CD4-positive, alpha-beta memory T cell (primary cell): ENCODE results near the gene DCBLD1. TPM values are rescaled to one million over a fixed set of nuclear protein-coding genes. Genes with fewer than 3 reads are reported as not detected.
"Not testable (repeated sequence)": the region's sequence is repeated elsewhere in the genome, so short reads cannot be mapped to it uniquely, and the experiment has no call there.

Source experiments
- CTCF ChIA-PET: fragments of 350-600 bp; sonication (Branson Sonifier 250); formaldehyde crosslinking; loops from one replicate; lab custom pipeline; 2021; ENCODE audit warnings: inconsistent platforms; ENCODE audit not compliant: partially characterized antibody; lab: Charles Lee
- POLR2A ChIA-PET: fragments of 350-600 bp; sonication (Branson Sonifier 250); formaldehyde crosslinking; loops from one replicate; lab custom pipeline; 2021; ENCODE audit not compliant: partially characterized antibody; lab: Charles Lee
- DNase-seq, 5 donors: peaks; one replicate each; pipeline versions ENCODE4 v3.0.0 to v3.0.0-alpha.2; 2020 to 2022; ENCODE audit warnings: mixed read lengths in 1 of 5
- H3K27ac ChIP-seq: one replicate; pipeline ENCODE4 v1.7.0; 2013; ENCODE audit warnings: low read depth, low read length
- H3K27me3 ChIP-seq: 2 replicates; pipeline ENCODE4 v1.7.0; 2013; ENCODE audit warnings: mild to moderate bottlenecking, low read length, moderate library complexity; ENCODE audit not compliant: insufficient read depth
- H3K36me3 ChIP-seq: 2 replicates; pipeline ENCODE4 v1.7.0; 2013; ENCODE audit warnings: mild to moderate bottlenecking, low read length, moderate library complexity; ENCODE audit not compliant: insufficient read depth
- H3K4me1 ChIP-seq: 2 replicates; pipeline ENCODE4 v1.7.0; 2013; ENCODE audit warnings: mild to moderate bottlenecking, low read length, moderate library complexity; ENCODE audit not compliant: insufficient read depth
- H3K4me3 ChIP-seq, 2 donors: one replicate each; pipeline ENCODE4 v1.7.0; 2013; ENCODE audit warnings: low read length in 2 of 2, mild to moderate bottlenecking in 1 of 2
- H3K9me3 ChIP-seq, 2 donors: one replicate each; pipeline ENCODE4 v1.7.0; 2013; ENCODE audit warnings: low read length in 2 of 2, control low read depth in 1 of 2; ENCODE audit not compliant: control insufficient read depth in 1 of 2
- H3K27ac Mint-ChIP-seq, 7 donors: one replicate each; pipeline ENCODE4 v1.8.0; 2020 to 2021; ENCODE audit warnings: mixed read lengths in 7 of 7, mild to moderate bottlenecking in 6 of 7, inconsistent platforms in 3 of 7, moderate library complexity in 3 of 7
- H3K27me3 Mint-ChIP-seq, 2 donors: one replicate each; pipeline ENCODE4 v1.8.0; 2020 to 2021; ENCODE audit warnings: mixed read lengths in 2 of 2
- H3K36me3 Mint-ChIP-seq, 2 donors: one replicate each; pipeline ENCODE4 v1.8.0; 2020 to 2021; ENCODE audit warnings: mixed read lengths in 2 of 2, inconsistent platforms in 1 of 2, mild to moderate bottlenecking in 1 of 2
- H3K4me1 Mint-ChIP-seq, 4 donors: one replicate each; pipeline ENCODE4 v1.8.0; 2020 to 2021; ENCODE audit warnings: mixed read lengths in 4 of 4, mild to moderate bottlenecking in 1 of 4
- H3K4me3 Mint-ChIP-seq, 8 donors: one replicate each; pipeline ENCODE4 v1.8.0; 2020 to 2021; ENCODE audit warnings: mixed read lengths in 8 of 8, mild to moderate bottlenecking in 7 of 8, moderate library complexity in 6 of 8, inconsistent platforms in 3 of 8
- H3K9me3 Mint-ChIP-seq, 8 donors: one replicate each; pipeline ENCODE4 v1.8.0; 2020 to 2021; ENCODE audit warnings: mixed read lengths in 8 of 8, mild to moderate bottlenecking in 5 of 8, inconsistent platforms in 3 of 8, moderate library complexity in 1 of 8
- intact Hi-C: fragments of 100-400 bp; cut with micrococcal nuclease; formaldehyde crosslinking; loops from one replicate; pipeline ENCODE4 v1.15.1; 2023
- polyA plus RNA-seq, 2 donors: library from polyadenylated mRNA; unstranded; fragments of 300-500 nt; fragmentation: Illumina TruSeq; gene quantifications; one replicate each; pipeline ENCODE4 v1.2.3, GENCODE V29; 2021
- total RNA-seq, 2 experiments: library from RNA; stranded (reverse); gene quantifications; one replicate each; pipeline ENCODE4 v1.2.3, GENCODE V29; 2021

DCBLD1 gene
- total RNA-seq (1 to 10 TPM; 8.7 to 9.7 TPM), polyA plus RNA-seq (1 to 10 TPM; 1.4 to 2.6 TPM)

GRCh38 chr6:117482240-117483003 lies at the start of gene DCBLD1:
DCBLD1 (plus strand) TSS chr6:117482674; CDS start chr6:117482782, 108 bp downstream.
- Mint-ChIP-seq H3K27me3 (peaks cover 5 to 15% of the 10 kb centered on the region in 2 donors), H3K36me3 (peaks cover 0 to 3% of the 10 kb centered on the region in 2 donors), H3K9me3 (no peaks in the 10 kb centered on the region), H3K4me3 (peak within 1 kb of the TSS; percentile 91 to 98 (median 94)), H3K4me1 (peaks cover 13 to 18% (median 14%) of the 10 kb centered on the region in 4 donors), H3K27ac (peak within 1 kb of the TSS; percentile 71 to 85 (median 79))
- peak; percentile 46 to 62 (median 55) for DNase-seq
- Histone ChIP-seq H3K36me3 (no peaks in the 10 kb centered on the region), H3K9me3 (no peaks in the 10 kb centered on the region), H3K4me1 (peaks cover 21% of the 10 kb centered on the region), H3K27me3 (no peaks in the 10 kb centered on the region), H3K4me3 (peak within 1 kb of the TSS; percentile 38 to 57), H3K27ac (peak within 1 kb of the TSS; percentile 36)
- CTCF ChIA-PET: interaction anchor here (1.7 to 5.0 kb wide), 5 partner anchors 30 to 122 kb away, joined by 5 to 72 read pairs (median 14); no protein-coding TSS in a partner anchor
- intact Hi-C loops: loop anchor here (1.0 to 2.0 kb wide), 3 partner anchors 32 to 120 kb away; partner anchors contain the start of gene GOPC
- POLR2A ChIA-PET: interaction anchor here (1.2 to 3.8 kb wide), 3 partner anchors 68 to 1832 kb away, joined by 4 to 75 read pairs (median 15); partner anchors contain the start of gene GOPC

DNA sequence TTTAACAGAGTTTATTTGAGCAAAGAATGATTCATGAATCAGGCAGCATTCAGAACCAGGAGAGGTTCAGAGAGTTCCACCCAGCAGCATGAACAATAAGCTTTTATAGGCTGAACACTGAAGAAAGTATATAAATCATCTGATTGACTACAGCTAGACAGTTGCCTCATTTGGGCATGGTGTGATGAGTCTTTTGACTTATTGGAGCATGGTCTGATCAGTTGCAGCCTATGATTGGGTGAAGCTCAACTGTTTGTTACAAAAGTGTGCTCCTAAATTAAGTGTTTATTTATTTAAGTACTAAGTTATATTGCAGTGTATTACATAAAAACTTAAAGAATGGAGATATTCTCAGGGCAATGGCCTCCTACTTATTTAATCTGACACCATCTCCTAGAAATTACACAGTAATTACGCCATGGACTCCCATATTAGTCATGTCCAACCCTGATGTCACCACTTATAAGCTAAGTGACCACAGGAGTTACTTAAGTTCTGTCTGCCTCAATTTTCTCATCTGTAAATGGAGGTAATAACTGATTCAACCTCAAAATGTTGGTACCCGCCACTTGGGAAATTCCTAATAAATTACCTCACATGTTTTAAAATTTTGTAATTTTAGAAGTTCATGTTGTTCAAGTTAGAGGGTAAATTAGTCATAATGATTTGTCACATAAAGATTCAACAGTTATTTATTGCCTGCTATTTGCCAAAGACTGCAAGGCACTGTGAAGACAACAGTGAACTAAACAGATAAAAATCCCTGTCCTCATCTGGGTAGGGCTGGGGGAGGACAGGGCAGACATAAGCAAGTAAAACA lies 41.6 kb upstream of the DCBLD1 start:
- Mint-ChIP-seq H3K27ac (peak overlapping the region in 1 of 7 donors; percentile 44), H3K36me3 (no peaks in the 10 kb centered on the region), H3K4me3 (no peak overlapping the region), H3K9me3 (no peaks in the 10 kb centered on the region), H3K4me1 (no peaks in the 10 kb centered on the region), H3K27me3 (peaks cover 18 to 24% of the 10 kb centered on the region in 2 donors)
- Histone ChIP-seq H3K4me3 (no peak overlapping the region), H3K27ac (no peak overlapping the region), H3K36me3 (no peaks in the 10 kb centered on the region), H3K9me3 (no peaks in the 10 kb centered on the region), H3K4me1 (no peaks in the 10 kb centered on the region), H3K27me3 (no peaks in the 10 kb centered on the region)
- intact Hi-C loops: no loop called here
- DNase-seq: no peak
- CTCF ChIA-PET: interaction anchor here (1.1 kb wide), 1 partner anchor 9 kb away, joined by 4 read pairs; no protein-coding TSS in a partner anchor
- POLR2A ChIA-PET: no interaction called here

GRCh38 chr6:117441824-117442264 lies 40.6 kb upstream of the DCBLD1 start:
- Mint-ChIP-seq H3K36me3 (no peaks in the 10 kb centered on the region), H3K4me1 (no peaks in the 10 kb centered on the region), H3K9me3 (no peaks in the 10 kb centered on the region), H3K27ac (no peak overlapping the region), H3K27me3 (peaks cover 20 to 24% of the 10 kb centered on the region in 2 donors), H3K4me3 (no peak overlapping the region)
- no peaks in the 10 kb centered on the region for H3K36me3 ChIP-seq
- intact Hi-C loops: no loop called here
- H3K27ac ChIP-seq: no peak overlapping the region
- no peak overlapping the region for H3K4me3 ChIP-seq
- H3K27me3 ChIP-seq: no peaks in the 10 kb centered on the region
- ChIA-PET POLR2A (no interaction called here), CTCF (no interaction called here)
- H3K4me1 ChIP-seq: no peaks in the 10 kb centered on the region
- DNase-seq: no peak
- no peaks in the 10 kb centered on the region for H3K9me3 ChIP-seq

- POLR2A ChIA-PET, CTCF ChIA-PET: not testable (repeated sequence)
Measured at GRCh38 chr6:117442313-117442712, 40.2 kb upstream of the DCBLD1 start.

DNA sequence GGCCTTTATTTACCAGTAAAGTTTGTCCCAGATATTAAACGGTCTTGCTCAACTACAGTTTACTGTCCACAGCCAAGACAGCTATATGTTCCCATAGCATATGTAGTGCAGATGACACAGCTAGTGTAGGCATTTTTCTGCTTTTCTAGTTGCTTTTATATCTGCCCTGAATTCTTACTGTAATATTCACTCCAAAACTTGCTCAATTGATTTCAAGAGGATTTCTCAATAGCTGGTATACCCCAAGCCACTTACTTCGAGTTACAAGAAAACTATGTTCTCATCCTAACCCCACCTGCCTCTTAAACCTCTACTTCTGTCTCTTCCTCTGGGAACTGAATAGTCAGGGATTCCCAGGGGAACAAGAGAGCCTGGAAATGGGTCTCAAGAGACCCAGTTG lies 37.9 kb upstream of the DCBLD1 start:
- DNase-seq: no peak

More at GRCh38 chr6:117442313-117442712, 40.2 kb upstream of the DCBLD1 start:
- H3K36me3 Mint-ChIP-seq, H3K4me1 ChIP-seq, H3K4me3 Mint-ChIP-seq, H3K27me3 ChIP-seq, H3K4me3 ChIP-seq, DNase-seq, H3K9me3 ChIP-seq, H3K4me1 Mint-ChIP-seq, H3K36me3 ChIP-seq, H3K9me3 Mint-ChIP-seq, H3K27ac Mint-ChIP-seq, H3K27ac ChIP-seq, intact Hi-C loops: not testable (repeated sequence)
- peaks cover 20 to 21% of the 10 kb centered on the region in 2 donors for H3K27me3 Mint-ChIP-seq

GRCh38 chr6:117446861-117447260 lies 35.6 kb upstream of the DCBLD1 start:
- H3K4me1 ChIP-seq: no peaks in the 10 kb centered on the region
- ChIA-PET POLR2A (no interaction called here), CTCF (interaction anchor here (12.6 kb wide), 1 partner anchor 108 kb away, joined by 232 read pairs; no protein-coding TSS in a partner anchor)
- no peaks in the 10 kb centered on the region for H3K36me3 Mint-ChIP-seq
- H3K9me3 Mint-ChIP-seq: no peaks in the 10 kb centered on the region
- intact Hi-C loops: no loop called here
- no peaks in the 10 kb centered on the region for H3K9me3 ChIP-seq
- DNase-seq: no peak
- peaks cover 12% of the 10 kb centered on the region for H3K27me3 ChIP-seq
- H3K27me3 Mint-ChIP-seq: peaks cover 16 to 27% of the 10 kb centered on the region in 2 donors
- H3K4me1 Mint-ChIP-seq: no peaks in the 10 kb centered on the region
- no peak overlapping the region for H3K4me3 Mint-ChIP-seq
- H3K27ac Mint-ChIP-seq: no peak overlapping the region
- no peak overlapping the region for H3K4me3 ChIP-seq
- no peaks in the 10 kb centered on the region for H3K36me3 ChIP-seq
- H3K27ac ChIP-seq: no peak overlapping the region

More for the DNA sequence above, 37.9 kb upstream of the DCBLD1 start:
- H3K36me3 Mint-ChIP-seq: no peaks in the 10 kb centered on the region
- intact Hi-C loops: no loop called here
- Histone ChIP-seq H3K27me3 (peaks cover 11% of the 10 kb centered on the region), H3K4me1 (no peaks in the 10 kb centered on the region), H3K9me3 (no peaks in the 10 kb centered on the region), H3K4me3 (no peak overlapping the region), H3K36me3 (no peaks in the 10 kb centered on the region), H3K27ac (no peak overlapping the region)
- no peaks in the 10 kb centered on the region for H3K4me1 Mint-ChIP-seq
- ChIA-PET POLR2A (no interaction called here), CTCF (interaction anchor here (0.7 to 2.2 kb wide), 5 partner anchors 34 to 160 kb away, joined by 3 to 14 read pairs (median 5); no protein-coding TSS in a partner anchor)
- H3K27ac Mint-ChIP-seq: peak overlapping the region in 1 of 7 donors; percentile 65
- no peaks in the 10 kb centered on the region for H3K9me3 Mint-ChIP-seq
- H3K27me3 Mint-ChIP-seq: peaks cover 21 to 29% of the 10 kb centered on the region in 2 donors
- no peak overlapping the region for H3K4me3 Mint-ChIP-seq
